Measurements from ENCODE around the gene ARX. TPM values are rescaled to one million over a fixed set of nuclear protein-coding genes. Genes with fewer than 3 reads are reported as not detected.

The ARX gene
- total RNA-seq, 1 experiment from 2014 or later = 0.24 TPM

DNA sequence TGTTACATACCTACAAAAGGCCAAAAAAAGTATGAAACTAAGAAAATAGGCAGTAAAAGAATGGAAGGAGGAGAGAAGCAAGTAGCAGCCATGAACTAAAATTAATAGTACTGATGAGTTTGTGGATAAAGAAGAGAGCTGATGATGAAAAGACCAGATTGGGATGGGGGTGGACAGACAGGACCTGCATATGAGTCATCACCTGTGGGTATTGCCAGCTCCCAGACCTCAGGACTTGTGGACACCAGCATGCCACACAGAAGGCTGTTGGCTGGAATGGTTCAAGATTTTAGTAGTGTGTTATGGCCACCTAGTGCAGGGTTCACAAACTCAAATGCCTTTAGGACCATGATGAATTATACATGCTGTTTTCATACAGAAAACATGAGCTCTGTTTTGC lies 58.9 kb downstream of the ARX start:
- no peak overlapping the region for H2BK20ac ChIP-seq (ENCODE audit: low read depth, low read length, poor library complexity, severe bottlenecking)
- TF ChIP-seq, protein P1, sequence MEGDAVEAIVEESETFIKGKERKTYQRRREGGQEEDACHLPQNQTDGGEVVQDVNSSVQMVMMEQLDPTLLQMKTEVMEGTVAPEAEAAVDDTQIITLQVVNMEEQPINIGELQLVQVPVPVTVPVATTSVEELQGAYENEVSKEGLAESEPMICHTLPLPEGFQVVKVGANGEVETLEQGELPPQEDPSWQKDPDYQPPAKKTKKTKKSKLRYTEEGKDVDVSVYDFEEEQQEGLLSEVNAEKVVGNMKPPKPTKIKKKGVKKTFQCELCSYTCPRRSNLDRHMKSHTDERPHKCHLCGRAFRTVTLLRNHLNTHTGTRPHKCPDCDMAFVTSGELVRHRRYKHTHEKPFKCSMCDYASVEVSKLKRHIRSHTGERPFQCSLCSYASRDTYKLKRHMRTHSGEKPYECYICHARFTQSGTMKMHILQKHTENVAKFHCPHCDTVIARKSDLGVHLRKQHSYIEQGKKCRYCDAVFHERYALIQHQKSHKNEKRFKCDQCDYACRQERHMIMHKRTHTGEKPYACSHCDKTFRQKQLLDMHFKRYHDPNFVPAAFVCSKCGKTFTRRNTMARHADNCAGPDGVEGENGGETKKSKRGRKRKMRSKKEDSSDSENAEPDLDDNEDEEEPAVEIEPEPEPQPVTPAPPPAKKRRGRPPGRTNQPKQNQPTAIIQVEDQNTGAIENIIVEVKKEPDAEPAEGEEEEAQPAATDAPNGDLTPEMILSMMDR (conservative IDR thresholded peaks at IDR 0.05) = no peak
- no peaks in the 10 kb centered on the region for H3K79me2 ChIP-seq (ENCODE audit: insufficient read depth, low read length)
- H2BK15ac ChIP-seq (ENCODE audit: low read depth, low read length) = no peak overlapping the region
- Mint-ChIP-seq H3K9me3 (no peaks in the 10 kb centered on the region), H3K4me3 (no peak overlapping the region), H3K27ac (no peak overlapping the region), H3K36me3 (ENCODE audit: insufficient read depth in 1 of 3, low read depth in 3 of 3) (peaks cover 0 to 3% (median 0%) of the 10 kb centered on the region in 3 experiments; a peak in 1 of 7 replicates), H3K4me1 (peaks cover 37 to 41% of the 10 kb centered on the region in 2 experiments), H3K27me3 (ENCODE audit: low read depth) (no peaks in the 10 kb centered on the region)
- no peaks in the 10 kb centered on the region for H3K9me3 ChIP-seq (ENCODE audit: control insufficient read depth, low read depth, low read length)
- H2BK120ac ChIP-seq (ENCODE audit: low read depth, low read length, poor library complexity, severe bottlenecking) = no peak overlapping the region
- no peak for DNase-seq
- no peak overlapping the region for H4K91ac ChIP-seq (ENCODE audit: insufficient read length, low read depth, low read length)
- H3K56ac ChIP-seq (ENCODE audit: insufficient read length, low read depth, low read length) = no peak overlapping the region
- H3K27me3 ChIP-seq (ENCODE audit: insufficient read depth, low read length) = no peaks in the 10 kb centered on the region
- H3K9ac ChIP-seq (ENCODE audit: extremely low read depth, insufficient read length, low read length) = no peak overlapping the region
- H3K4me1 ChIP-seq (ENCODE audit: insufficient read depth, low read length) = no peaks in the 10 kb centered on the region; the same call in 1 of the 2 replicates
- H2AK5ac ChIP-seq (ENCODE audit: insufficient read length, low read length) = no peak overlapping the region
- no peak overlapping the region for H2AFZ ChIP-seq (ENCODE audit: low read length)
- no peak overlapping the region for H3K14ac ChIP-seq (ENCODE audit: insufficient read depth, low read length)
- no peak overlapping the region for H3T11ph ChIP-seq (ENCODE audit: low read length)
- no peak overlapping the region for H4K5ac ChIP-seq (ENCODE audit: insufficient read length, low read depth, low read length)
- H3K4ac ChIP-seq (ENCODE audit: low read depth, low read length) = no peak overlapping the region
- no peak overlapping the region for H2BK5ac ChIP-seq (ENCODE audit: insufficient read length, low read length)
- no peak overlapping the region for H3K4me2 ChIP-seq (ENCODE audit: insufficient read depth, insufficient read length, low read length)
- no peaks in the 10 kb centered on the region for H3K23me2 ChIP-seq (ENCODE audit: insufficient read length, low read depth, low read length, poor library complexity, severe bottlenecking)
- H3K23ac ChIP-seq (ENCODE audit: insufficient read length, low read depth, low read length) = no peak overlapping the region
- H3K18ac ChIP-seq (ENCODE audit: insufficient read length, low read depth, low read length) = no peak overlapping the region
- no peak overlapping the region for H2BK12ac ChIP-seq (ENCODE audit: insufficient read length, low read depth, low read length)
- H4K8ac ChIP-seq (replicated peaks; ENCODE audit: insufficient read length, low read depth, low read length) = no peak overlapping the region
- H4K20me1 ChIP-seq (ENCODE audit: control insufficient read depth, insufficient read depth, insufficient read length) = no peaks in the 10 kb centered on the region
- no peaks in the 10 kb centered on the region for H3K79me1 ChIP-seq (ENCODE audit: insufficient read depth, low read depth, low read length, poor library complexity, severe bottlenecking)
- H3K27ac ChIP-seq (ENCODE audit: insufficient read length, low read depth, low read length) = no peak overlapping the region
